ENCODE measurements around the gene PARD3B. TPM values are rescaled to one million over a fixed set of nuclear protein-coding genes. Genes with fewer than 3 reads are reported as not detected.

The PARD3B gene
- total and polyA plus RNA-seq, 2 of the 4 experiments (the other 2 are of a cell fraction) = 3.3 to 15.6 TPM

DNA sequence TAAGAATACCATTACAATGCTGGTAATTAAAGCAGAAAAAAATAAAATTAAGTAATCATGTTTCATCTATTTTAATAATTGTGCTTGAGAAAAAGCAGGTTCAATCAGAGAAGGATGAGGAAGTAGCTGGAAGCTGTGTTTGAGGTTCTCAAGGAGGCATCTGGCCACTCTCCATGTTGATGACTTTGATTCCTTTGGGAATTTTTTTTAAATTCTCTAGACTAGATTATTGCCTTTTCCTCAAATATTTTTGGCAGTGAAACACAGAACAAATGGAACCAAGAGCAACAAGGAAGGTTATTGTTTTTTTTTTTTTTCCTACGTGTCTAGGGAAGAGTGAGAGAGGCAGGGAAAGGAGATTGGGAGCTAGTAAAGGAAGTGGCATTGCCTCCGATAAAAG, 1037.1 kb downstream of the PARD3B start:
- POLR2A ChIA-PET (ENCODE audit: unreplicated experiment) = no interaction called here
- H3K9ac ChIP-seq (ENCODE audit: low read depth, low read length) = no peak overlapping the region
- H3K27me3 ChIP-seq (ENCODE audit: control insufficient read depth, insufficient read depth, low read length) = no peaks in the 10 kb centered on the region
- H3K56ac ChIP-seq (ENCODE audit: extremely low read depth, insufficient read depth, low read length) = no peak overlapping the region
- no peak overlapping the region for H4K91ac ChIP-seq (ENCODE audit: insufficient read depth, low read depth, low read length)
- TF ChIP-seq, protein P1, sequence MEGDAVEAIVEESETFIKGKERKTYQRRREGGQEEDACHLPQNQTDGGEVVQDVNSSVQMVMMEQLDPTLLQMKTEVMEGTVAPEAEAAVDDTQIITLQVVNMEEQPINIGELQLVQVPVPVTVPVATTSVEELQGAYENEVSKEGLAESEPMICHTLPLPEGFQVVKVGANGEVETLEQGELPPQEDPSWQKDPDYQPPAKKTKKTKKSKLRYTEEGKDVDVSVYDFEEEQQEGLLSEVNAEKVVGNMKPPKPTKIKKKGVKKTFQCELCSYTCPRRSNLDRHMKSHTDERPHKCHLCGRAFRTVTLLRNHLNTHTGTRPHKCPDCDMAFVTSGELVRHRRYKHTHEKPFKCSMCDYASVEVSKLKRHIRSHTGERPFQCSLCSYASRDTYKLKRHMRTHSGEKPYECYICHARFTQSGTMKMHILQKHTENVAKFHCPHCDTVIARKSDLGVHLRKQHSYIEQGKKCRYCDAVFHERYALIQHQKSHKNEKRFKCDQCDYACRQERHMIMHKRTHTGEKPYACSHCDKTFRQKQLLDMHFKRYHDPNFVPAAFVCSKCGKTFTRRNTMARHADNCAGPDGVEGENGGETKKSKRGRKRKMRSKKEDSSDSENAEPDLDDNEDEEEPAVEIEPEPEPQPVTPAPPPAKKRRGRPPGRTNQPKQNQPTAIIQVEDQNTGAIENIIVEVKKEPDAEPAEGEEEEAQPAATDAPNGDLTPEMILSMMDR (conservative IDR thresholded peaks at IDR 0.05; ENCODE audit: low read depth, low read length) = no peak
- no peak for TF ChIP-seq BHLHE40 (IDR thresholded peaks at IDR 0.05; ENCODE audit: low read depth, low read length)
- no peak for TF ChIP-seq CEBPB (IDR thresholded peaks at IDR 0.05; ENCODE audit: low read depth, low read length)
- no peak for TF ChIP-seq RAD21 (IDR thresholded peaks at IDR 0.05; ENCODE audit: low read length)
- TF ChIP-seq RFX5 (IDR thresholded peaks at IDR 0.05; ENCODE audit: low read depth, low read length) = no peak
- TF ChIP-seq, protein P2, sequence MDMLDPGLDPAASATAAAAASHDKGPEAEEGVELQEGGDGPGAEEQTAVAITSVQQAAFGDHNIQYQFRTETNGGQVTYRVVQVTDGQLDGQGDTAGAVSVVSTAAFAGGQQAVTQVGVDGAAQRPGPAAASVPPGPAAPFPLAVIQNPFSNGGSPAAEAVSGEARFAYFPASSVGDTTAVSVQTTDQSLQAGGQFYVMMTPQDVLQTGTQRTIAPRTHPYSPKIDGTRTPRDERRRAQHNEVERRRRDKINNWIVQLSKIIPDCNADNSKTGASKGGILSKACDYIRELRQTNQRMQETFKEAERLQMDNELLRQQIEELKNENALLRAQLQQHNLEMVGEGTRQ (IDR thresholded peaks at IDR 0.05; ENCODE audit: low read depth, low read length) = no peak
- H3K14ac ChIP-seq (replicated peaks; ENCODE audit: low read depth, low read length) = no peak overlapping the region
- H2AK9ac ChIP-seq (replicated peaks; ENCODE audit: low read depth, low read length, poor library complexity) = no peak overlapping the region
- H3K4me1 ChIP-seq (ENCODE audit: control insufficient read depth, insufficient read depth, low read length) = peaks cover 3% of the 10 kb centered on the region
- no peak overlapping the region for H4K5ac ChIP-seq (ENCODE audit: low read depth, low read length)
- H3K18ac ChIP-seq (ENCODE audit: low read depth, low read length) = no peak overlapping the region
- peaks cover 7% of the 10 kb centered on the region for H3K9me1 ChIP-seq (ENCODE audit: insufficient read depth, low read length)
- no peak for ATAC-seq (ENCODE audit: low read depth)
- H2BK20ac ChIP-seq (ENCODE audit: low read depth, low read length) = no peak overlapping the region
- H3K36me3 ChIP-seq (ENCODE audit: control insufficient read depth, insufficient read depth, low read length) = no peaks in the 10 kb centered on the region
- dilution Hi-C loops (cut with HindIII; ENCODE audit: low sequenced_read_pairs, unreplicated experiment) (no loop called here), intact Hi-C loops (cut with micrococcal nuclease) (no loop called here), in situ Hi-C loops (cut with MboI; ENCODE audit: low sequenced_read_pairs) (no loop called here)
- no peak overlapping the region for H2BK15ac ChIP-seq (ENCODE audit: low read depth, low read length)
- no peaks in the 10 kb centered on the region for H3K9me3 ChIP-seq (ENCODE audit: control insufficient read depth, insufficient read depth, low read length)
- H4K8ac ChIP-seq (ENCODE audit: low read depth in 2 of 2, low read length in 2 of 2) = no peak overlapping the region
- CTCF ChIA-PET = no interaction called here
- H3K4me3 ChIP-seq (ENCODE audit: insufficient read depth, low read depth, low read length) = no peak overlapping the region
- BruUV-seq (replicated peaks) = no TSS peak
- no peak overlapping the region for H2BK5ac ChIP-seq (ENCODE audit: low read depth, low read length, poor library complexity, severe bottlenecking)
- no peak overlapping the region for H2BK120ac ChIP-seq (ENCODE audit: low read depth, low read length)
- no peak overlapping the region for H3K4me2 ChIP-seq (ENCODE audit: low read depth, low read length)
- DNase-seq = no peak
- no peak overlapping the region for H2AK5ac ChIP-seq (ENCODE audit: low read depth, low read length)
- no peak overlapping the region for H3K23ac ChIP-seq (ENCODE audit: low read depth, low read length)
- no peaks in the 10 kb centered on the region; the same call in 1 of the 2 replicates for H4K20me1 ChIP-seq (ENCODE audit: insufficient read depth, low read length)
- H3K27ac ChIP-seq (ENCODE audit: insufficient read depth, low read length) = no peak overlapping the region
- no peak overlapping the region for H2AFZ ChIP-seq (replicated peaks; ENCODE audit: low read length, poor library complexity)
- H3K79me1 ChIP-seq (ENCODE audit: low read depth in 1 of 2, low read length in 2 of 2) = no peaks in the 10 kb centered on the region
- no peak overlapping the region for H3K4ac ChIP-seq (ENCODE audit: low read depth, low read length)
- no CpG with 5 or more reads among the region's 2 CpGs for WGBS, 2 experiments (ENCODE audit: extremely low coverage in 2 of 2, insufficient read length in 1 of 2)
